ENCODE results near the gene UBE2QL1.

DNA sequence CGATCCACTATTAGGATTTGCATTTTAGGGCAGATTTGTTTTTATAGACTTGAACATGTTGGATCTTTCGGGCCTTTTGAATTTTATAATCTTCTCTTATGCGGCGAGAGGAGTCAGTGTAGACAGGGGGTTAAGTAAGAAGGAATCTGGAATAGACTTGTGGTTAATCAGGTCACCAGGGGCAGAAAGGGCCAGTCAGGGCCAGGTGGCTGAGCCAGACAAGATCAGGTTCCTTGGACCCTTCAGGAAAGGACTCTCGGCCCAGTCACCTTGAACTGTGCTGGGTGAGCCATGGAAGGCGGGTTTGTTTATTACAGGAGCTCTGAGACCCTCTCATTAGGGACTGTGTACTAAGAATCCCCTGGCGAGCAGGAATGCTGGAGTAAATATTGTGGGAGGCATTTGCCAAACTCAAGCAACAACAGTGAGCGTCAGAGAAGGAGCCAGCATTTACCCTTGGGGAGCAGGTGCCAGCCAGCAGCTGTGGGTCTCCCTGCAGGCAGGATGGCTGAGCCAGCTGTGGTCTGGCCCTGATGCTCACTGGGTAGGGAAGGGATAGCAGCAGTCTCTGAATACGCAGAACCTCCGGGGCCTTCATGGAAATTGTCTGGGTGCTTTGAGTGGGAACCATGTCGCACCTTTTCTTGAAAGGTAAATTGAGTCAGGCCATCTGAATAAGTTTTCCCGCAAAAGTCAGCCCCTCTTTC, 79.2 kb downstream of the UBE2QL1 start:
- no peak for TF ChIP-seq CTCF (IDR thresholded peaks at IDR 0.05)
- no peak for TF ChIP-seq POLR2A (IDR thresholded peaks at IDR 0.05)
- no peak for TF ChIP-seq EP300 (IDR thresholded peaks at IDR 0.05)
